ENCODE measurements around the gene MAPK10.

Gene MAPK10

DNA sequence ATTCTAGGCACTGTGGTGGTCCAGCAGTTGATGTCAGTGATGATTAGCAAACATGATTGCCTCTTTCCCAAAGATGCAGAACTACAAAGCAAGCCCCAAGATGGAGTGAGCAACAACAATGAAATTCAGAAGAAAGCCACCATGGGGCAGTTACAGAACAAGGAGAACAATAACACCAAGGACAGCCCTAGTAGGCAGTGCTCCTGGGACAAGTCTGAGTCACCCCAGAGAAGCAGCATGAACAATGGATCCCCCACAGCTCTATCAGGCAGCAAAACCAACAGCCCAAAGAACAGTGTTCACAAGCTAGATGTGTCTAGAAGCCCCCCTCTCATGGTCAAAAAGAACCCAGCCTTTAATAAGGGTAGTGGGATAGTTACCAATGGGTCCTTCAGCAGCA is 365.3 kb downstream of the MAPK10 start:
- TF ChIP-seq FOXP2 (optimal IDR thresholded peaks at IDR 0.05; ENCODE audit: borderline replicate concordance, extremely low read depth, extremely low read length, insufficient read depth) (no peak), TAF1 (IDR thresholded peaks at IDR 0.05; ENCODE audit: borderline replicate concordance, insufficient read depth, low read length) (no peak), SIN3A (IDR thresholded peaks at IDR 0.05; ENCODE audit: borderline replicate concordance, insufficient read depth, low read length) (no peak)

DNA sequence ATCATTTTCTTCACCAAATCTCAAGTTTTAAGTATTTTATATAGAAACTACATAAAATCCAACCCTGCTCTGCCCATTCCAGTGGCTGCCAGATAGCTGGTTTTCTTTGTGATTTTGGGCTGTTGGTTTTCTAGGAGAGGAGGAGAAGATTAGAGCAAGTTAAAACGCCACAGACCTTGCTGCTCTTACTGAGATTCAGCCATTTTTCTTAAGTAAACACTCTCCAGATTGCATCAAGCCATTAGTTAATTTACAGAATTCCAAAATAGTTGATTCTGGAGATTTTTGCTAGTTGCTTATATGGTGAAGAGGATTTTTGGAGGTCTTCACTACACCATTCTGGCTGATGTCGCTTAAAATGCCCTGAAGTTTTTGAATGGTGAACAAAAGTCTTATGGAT is 366.2 kb downstream of the MAPK10 start:
- TF ChIP-seq, protein P1, sequence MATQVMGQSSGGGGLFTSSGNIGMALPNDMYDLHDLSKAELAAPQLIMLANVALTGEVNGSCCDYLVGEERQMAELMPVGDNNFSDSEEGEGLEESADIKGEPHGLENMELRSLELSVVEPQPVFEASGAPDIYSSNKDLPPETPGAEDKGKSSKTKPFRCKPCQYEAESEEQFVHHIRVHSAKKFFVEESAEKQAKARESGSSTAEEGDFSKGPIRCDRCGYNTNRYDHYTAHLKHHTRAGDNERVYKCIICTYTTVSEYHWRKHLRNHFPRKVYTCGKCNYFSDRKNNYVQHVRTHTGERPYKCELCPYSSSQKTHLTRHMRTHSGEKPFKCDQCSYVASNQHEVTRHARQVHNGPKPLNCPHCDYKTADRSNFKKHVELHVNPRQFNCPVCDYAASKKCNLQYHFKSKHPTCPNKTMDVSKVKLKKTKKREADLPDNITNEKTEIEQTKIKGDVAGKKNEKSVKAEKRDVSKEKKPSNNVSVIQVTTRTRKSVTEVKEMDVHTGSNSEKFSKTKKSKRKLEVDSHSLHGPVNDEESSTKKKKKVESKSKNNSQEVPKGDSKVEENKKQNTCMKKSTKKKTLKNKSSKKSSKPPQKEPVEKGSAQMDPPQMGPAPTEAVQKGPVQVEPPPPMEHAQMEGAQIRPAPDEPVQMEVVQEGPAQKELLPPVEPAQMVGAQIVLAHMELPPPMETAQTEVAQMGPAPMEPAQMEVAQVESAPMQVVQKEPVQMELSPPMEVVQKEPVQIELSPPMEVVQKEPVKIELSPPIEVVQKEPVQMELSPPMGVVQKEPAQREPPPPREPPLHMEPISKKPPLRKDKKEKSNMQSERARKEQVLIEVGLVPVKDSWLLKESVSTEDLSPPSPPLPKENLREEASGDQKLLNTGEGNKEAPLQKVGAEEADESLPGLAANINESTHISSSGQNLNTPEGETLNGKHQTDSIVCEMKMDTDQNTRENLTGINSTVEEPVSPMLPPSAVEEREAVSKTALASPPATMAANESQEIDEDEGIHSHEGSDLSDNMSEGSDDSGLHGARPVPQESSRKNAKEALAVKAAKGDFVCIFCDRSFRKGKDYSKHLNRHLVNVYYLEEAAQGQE (IDR thresholded peaks at IDR 0.05; ENCODE audit: insufficient read depth in 1 of 2, low read depth in 2 of 2, low read length in 2 of 2): no peak
- TF ChIP-seq FOXP2 (optimal IDR thresholded peaks at IDR 0.05; ENCODE audit: borderline replicate concordance, extremely low read depth, extremely low read length, insufficient read depth) (no peak), TAF1 (IDR thresholded peaks at IDR 0.05; ENCODE audit: borderline replicate concordance, insufficient read depth, low read length) (no peak), SIN3A (IDR thresholded peaks at IDR 0.05; ENCODE audit: borderline replicate concordance, insufficient read depth, low read length) (no peak), POLR2AphosphoS5 (IDR thresholded peaks at IDR 0.05; ENCODE audit: low read depth, low read length) (no peak)

DNA sequence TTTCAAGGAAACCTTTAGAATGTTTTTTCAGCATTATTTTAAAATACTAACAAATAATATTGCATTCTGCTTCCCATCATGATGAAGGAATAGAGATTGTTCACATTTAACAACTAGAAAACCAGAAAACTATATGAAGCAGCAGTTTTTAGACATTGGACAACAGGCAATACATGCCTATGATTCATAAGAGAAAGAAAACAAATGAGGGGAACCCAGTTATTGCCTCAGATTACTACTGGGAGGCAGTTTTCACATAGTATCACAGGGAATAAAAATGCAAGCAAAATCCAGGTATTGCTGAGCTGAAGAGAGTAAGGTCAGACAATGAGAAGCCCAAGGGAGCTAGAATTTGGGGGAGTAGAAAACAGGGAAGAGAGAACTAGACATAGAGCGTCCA is 373.6 kb downstream of the MAPK10 start:
- TF ChIP-seq SIN3A (IDR thresholded peaks at IDR 0.05; ENCODE audit: borderline replicate concordance, insufficient read depth, low read length): no peak

DNA sequence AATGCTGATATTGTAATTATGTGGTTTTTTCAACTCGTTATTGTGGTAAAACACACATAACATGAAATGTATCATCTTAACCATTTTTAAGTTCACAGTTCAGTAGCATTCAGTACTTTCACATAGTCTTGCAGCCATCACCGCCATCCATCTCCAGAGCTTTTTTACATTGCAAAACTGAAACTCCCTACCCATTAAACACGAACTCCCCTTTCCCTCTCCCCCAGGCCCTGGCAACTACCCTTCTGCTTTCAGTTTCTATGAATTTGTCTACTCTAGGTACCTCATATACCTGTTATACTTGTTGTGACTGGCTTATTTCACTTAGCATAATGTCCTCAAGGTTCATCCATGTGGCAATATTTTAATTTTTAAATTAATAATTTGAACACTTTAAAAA is 380.6 kb downstream of the MAPK10 start:
- TF ChIP-seq FOXP2 (optimal IDR thresholded peaks at IDR 0.05; ENCODE audit: borderline replicate concordance, extremely low read depth, extremely low read length, insufficient read depth) (no peak), POLR2AphosphoS5 (IDR thresholded peaks at IDR 0.05; ENCODE audit: low read depth, low read length) (no peak), SIN3A (IDR thresholded peaks at IDR 0.05; ENCODE audit: borderline replicate concordance, insufficient read depth, low read length) (no peak), TAF1 (IDR thresholded peaks at IDR 0.05; ENCODE audit: borderline replicate concordance, insufficient read depth, low read length) (no peak)
- TF ChIP-seq, protein P1 (IDR thresholded peaks at IDR 0.05; ENCODE audit: insufficient read depth in 1 of 2, low read depth in 2 of 2, low read length in 2 of 2): no peak

DNA sequence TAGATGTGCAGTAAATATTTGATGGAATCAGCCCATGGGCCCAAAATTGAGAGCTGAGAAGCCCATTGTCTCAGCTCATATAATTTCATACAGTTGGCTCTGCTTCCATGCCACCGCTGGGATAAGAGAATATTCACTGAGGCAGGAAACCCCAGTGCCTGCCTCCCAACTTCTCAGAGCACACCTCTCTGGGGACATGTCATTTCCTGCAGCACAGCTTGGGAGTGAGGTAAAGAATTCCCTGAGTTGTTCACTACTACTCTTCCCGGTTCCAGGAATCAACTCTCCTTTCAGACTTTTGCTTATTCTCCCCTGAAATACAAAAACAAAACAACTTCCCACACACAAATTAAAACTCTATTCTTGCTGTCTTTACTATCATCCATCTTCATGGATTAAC is 389.3 kb downstream of the MAPK10 start:
- TF ChIP-seq FOXP2 (optimal IDR thresholded peaks at IDR 0.05; ENCODE audit: borderline replicate concordance, extremely low read depth, extremely low read length, insufficient read depth) (no peak), POLR2AphosphoS5 (IDR thresholded peaks at IDR 0.05; ENCODE audit: low read depth, low read length) (no peak), TAF1 (IDR thresholded peaks at IDR 0.05; ENCODE audit: borderline replicate concordance, insufficient read depth, low read length) (no peak), SIN3A (IDR thresholded peaks at IDR 0.05; ENCODE audit: borderline replicate concordance, insufficient read depth, low read length) (no peak)
- TF ChIP-seq, protein P1 (IDR thresholded peaks at IDR 0.05; ENCODE audit: insufficient read depth in 1 of 2, low read depth in 2 of 2, low read length in 2 of 2): no peak

DNA sequence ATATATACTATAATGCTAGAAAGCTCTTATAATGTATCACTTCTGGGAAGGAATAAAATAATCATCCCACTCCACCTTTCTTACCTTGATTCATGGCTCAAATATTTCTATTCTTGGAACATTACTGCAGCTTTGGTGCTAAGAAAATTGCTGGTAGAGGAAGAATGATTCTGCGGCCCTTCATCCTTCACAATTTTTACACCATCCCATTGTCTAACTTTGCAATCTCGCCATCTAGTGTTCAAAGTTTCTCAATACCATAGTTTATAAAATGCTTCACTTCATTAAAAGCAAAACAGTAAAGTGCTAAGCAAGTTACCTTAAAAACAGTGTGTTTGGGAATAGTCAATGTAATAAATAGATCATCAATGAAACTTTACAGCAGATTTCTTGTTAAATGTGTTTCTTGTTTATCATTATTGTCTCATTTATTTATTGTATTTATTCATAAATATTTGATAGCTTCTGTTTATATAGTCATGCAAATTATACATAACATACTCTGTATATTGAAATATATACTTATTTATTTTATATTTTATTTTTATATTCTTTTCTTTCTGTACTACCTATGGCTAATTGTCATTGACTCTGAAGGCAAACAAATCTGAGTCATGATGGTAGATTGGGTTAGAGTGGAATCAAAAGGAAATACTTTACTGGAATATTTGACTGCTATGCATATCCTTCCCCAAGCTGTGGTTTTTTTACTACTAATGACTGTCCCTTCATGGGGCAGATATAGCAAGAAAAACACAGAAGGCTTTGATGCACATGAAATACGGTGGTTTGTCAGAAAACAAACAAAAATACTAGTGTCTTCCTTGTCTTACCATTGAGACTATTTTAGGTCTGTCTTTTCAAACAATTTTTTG is 390.7 kb downstream of the MAPK10 start:
- TF ChIP-seq POLR2AphosphoS5 (IDR thresholded peaks at IDR 0.05; ENCODE audit: low read depth, low read length): no peak
- TF ChIP-seq, protein P1 (IDR thresholded peaks at IDR 0.05; ENCODE audit: insufficient read depth in 1 of 2, low read depth in 2 of 2, low read length in 2 of 2): no peak
- no peak for TF ChIP-seq SIN3A (IDR thresholded peaks at IDR 0.05; ENCODE audit: borderline replicate concordance, insufficient read depth, low read length)
- no peak for TF ChIP-seq TAF1 (IDR thresholded peaks at IDR 0.05; ENCODE audit: borderline replicate concordance, insufficient read depth, low read length)
- no peak for TF ChIP-seq FOXP2 (optimal IDR thresholded peaks at IDR 0.05; ENCODE audit: borderline replicate concordance, extremely low read depth, extremely low read length, insufficient read depth)

Measured in PFSK-1 (cell line).